HepG2 (cell line): ENCODE measurements around the gene DNPH1. TPM values are rescaled to one million over a fixed set of nuclear protein-coding genes. Genes with fewer than 3 reads are reported as not detected.

Experiments
- ARID4A ChIP-seq: sonication (generic); formaldehyde crosslinking; IDR thresholded peaks from 2 replicates; pipeline ENCODE4 v1.5.0; 2020; ENCODE audit warnings: mild to moderate bottlenecking, missing genetic modification reagents, borderline replicate concordance
- CENPT ChIP-seq: sonication (generic); formaldehyde crosslinking; IDR thresholded peaks from 2 replicates; pipeline ENCODE4 v1.8.0; 2022; ENCODE audit warnings: low read depth, mild to moderate bottlenecking, moderate library complexity, missing genetic modification reagents
- CHD2 ChIP-seq: IDR thresholded peaks from 2 replicates; pipeline ENCODE4 v1.6.1; 2011; ENCODE audit warnings: low read depth, low read length, improper control_type of control experiment
- GATA4 ChIP-seq: sonication (generic); IDR thresholded peaks from 2 replicates; pipeline ENCODE4 v1.6.1; 2016; ENCODE audit warnings: antibody characterized with exemption, low read depth, borderline replicate concordance
- HCFC1 ChIP-seq: fragments of 150-350 bp; IDR thresholded peaks from 2 replicates; pipeline ENCODE4 v1.6.1; 2014; ENCODE audit warnings: low read depth, low read length
- HDAC6 ChIP-seq: fragments of 200-600 bp; sonication (generic); IDR thresholded peaks from 2 replicates; pipeline ENCODE4 v1.7.0; 2017; ENCODE audit warnings: mild to moderate bottlenecking, antibody characterized with exemption, low read length, low read depth
- HINFP ChIP-seq: sonication (generic); formaldehyde crosslinking; IDR thresholded peaks from 2 replicates; pipeline ENCODE4 v1.4.0; 2020; ENCODE audit warnings: low read depth, mild to moderate bottlenecking, missing genetic modification reagents
- KMT2A ChIP-seq: sonication (generic); formaldehyde crosslinking; IDR thresholded peaks from 2 replicates; pipeline ENCODE4 v1.4.0; 2020; ENCODE audit warnings: missing genetic modification reagents
- LBX2 ChIP-seq: sonication (generic); formaldehyde crosslinking; IDR thresholded peaks from 2 replicates; pipeline ENCODE4 v1.5.0; 2020; ENCODE audit warnings: missing genetic modification reagents, mild to moderate bottlenecking, borderline replicate concordance
- MED1 ChIP-seq: sonication (generic); formaldehyde crosslinking; IDR thresholded peaks from 2 replicates; pipeline ENCODE4 v1.4.0; 2020; ENCODE audit warnings: missing genetic modification reagents
- MLX ChIP-seq: IDR thresholded peaks from 2 replicates; pipeline ENCODE4 v1.6.1; 2016
- NBN ChIP-seq: fragments of 450-650 bp; conservative IDR thresholded peaks from 2 replicates; pipeline ENCODE4 v1.6.1; 2017
- WIZ ChIP-seq: sonication (generic); formaldehyde crosslinking; IDR thresholded peaks from 2 replicates; pipeline ENCODE4 v1.5.1; 2020; ENCODE audit warnings: mild to moderate bottlenecking, missing genetic modification reagents
- ZBTB8A ChIP-seq: sonication (generic); formaldehyde crosslinking; IDR thresholded peaks from 2 replicates; pipeline ENCODE4 v1.4.0; 2020; ENCODE audit warnings: mild to moderate bottlenecking, low read depth, missing genetic modification reagents, borderline replicate concordance
- ZNF605 ChIP-seq: sonication (generic); formaldehyde crosslinking; IDR thresholded peaks from 2 replicates; pipeline ENCODE4 v1.8.0; 2022; ENCODE audit warnings: mild to moderate bottlenecking, missing genetic modification reagents
- ZNF740 ChIP-seq: sonication (generic); formaldehyde crosslinking; IDR thresholded peaks from 2 replicates; pipeline ENCODE4 v1.4.0; 2020; ENCODE audit warnings: missing genetic modification reagents
- ZNF770 ChIP-seq: sonication (generic); formaldehyde crosslinking; IDR thresholded peaks from 2 replicates; pipeline ENCODE4 v1.5.0; 2020; ENCODE audit warnings: mild to moderate bottlenecking, missing genetic modification reagents
- ZNF841 ChIP-seq: sonication (generic); formaldehyde crosslinking; IDR thresholded peaks from 2 replicates; pipeline ENCODE4 v1.8.1; 2023; ENCODE audit warnings: missing genetic modification reagents, borderline replicate concordance
- polyA plus RNA-seq, 8 experiments: library from polyadenylated mRNA; depleted of rRNA in 3 of 8; stranded (reverse) in 7 of 8; unstranded in 1 of 8; fragments of >200 nt; fragmentation: Illumina TruSeq in 4 of 8; extraction: Trizol in 4 of 8; gene quantifications; 2 replicates each; pipeline versions ENCODE4 v1.2.1 to v1.2.3, GENCODE V29; 2011 to 2016; ENCODE audit warnings: low read depth in 4 of 8, missing spikeins in 1 of 8, mixed read lengths in 1 of 8; ENCODE audit not compliant: insufficient read depth in 1 of 8
- total RNA-seq, 5 experiments: library from RNA; depleted of rRNA; stranded (reverse); fragments of >200 nt; fragmentation: Illumina TruSeq; extraction: Trizol; gene quantifications; 2 replicates each; pipeline ENCODE4 v1.2.3, GENCODE V29; 2016; ENCODE audit warnings: low read depth in 1 of 5

Gene DNPH1
- total and polyA plus RNA-seq, 2 of the 13 experiments (the other 11 are each of a cell fraction or from before 2014, with no cell fraction given) = 56.5 to 75.1 TPM

- TF ChIP-seq HINFP (0 out of 2 replicates have a peak, but pooled peaks have one; percentile 10), ZNF605 (no peak), NBN (no peak), MLX (CRISPR knock-in tag) (no peak), WIZ (peak; percentile 76; the same call in 1 of the 2 replicates), HDAC6 (no peak), GATA4 (peak; percentile 26; the same call in 1 of the 2 replicates), CHD2 (no peak; the same call in 1 of the 2 replicates), ZBTB8A (CRISPR knock-in tag) (no peak), ZNF770 (CRISPR knock-in tag) (peak; percentile 51; the same call in 1 of the 2 replicates), MED1 (CRISPR knock-in tag) (0 out of 2 replicates have a peak, but pooled peaks have one; percentile 42), LBX2 (CRISPR knock-in tag) (no peak), ZNF841 (no peak), ARID4A (peak; percentile 78; the same call in 1 of the 2 replicates), ZNF740 (CRISPR knock-in tag) (no peak), HCFC1 (peak; percentile 98), KMT2A (CRISPR knock-in tag) (no peak; the same call in 1 of the 2 replicates), CENPT (CRISPR knock-in tag) (no peak)
Measured at GRCh38 chr6:43247114-43247999, 18.1 kb upstream of the DNPH1 start (continued).
